Uterus (tissue), 2 donors: ENCODE measurements around the gene NCS1.

Experiments
- POLR2A ChIP-seq, 2 donors: fragments of 450-650 bp; IDR thresholded peaks; one replicate each; pipeline ENCODE4 v1.6.1; 2016; ENCODE audit warnings: antibody characterized with exemption in 2 of 2, mild to moderate bottlenecking in 1 of 2, moderate library complexity in 1 of 2
- TF ChIP-seq, protein P1 (sequence below), 4 experiments: fragments of 200-600 bp in 2 of 4; fragments of 450-650 bp in 2 of 4; sonication (generic) in 2 of 4; IDR thresholded peaks; one replicate each; pipeline ENCODE4 v1.5.1; 2016 to 2019; ENCODE audit warnings: antibody characterized with exemption in 4 of 4, mild to moderate bottlenecking in 2 of 4, moderate library complexity in 1 of 4

DNA sequence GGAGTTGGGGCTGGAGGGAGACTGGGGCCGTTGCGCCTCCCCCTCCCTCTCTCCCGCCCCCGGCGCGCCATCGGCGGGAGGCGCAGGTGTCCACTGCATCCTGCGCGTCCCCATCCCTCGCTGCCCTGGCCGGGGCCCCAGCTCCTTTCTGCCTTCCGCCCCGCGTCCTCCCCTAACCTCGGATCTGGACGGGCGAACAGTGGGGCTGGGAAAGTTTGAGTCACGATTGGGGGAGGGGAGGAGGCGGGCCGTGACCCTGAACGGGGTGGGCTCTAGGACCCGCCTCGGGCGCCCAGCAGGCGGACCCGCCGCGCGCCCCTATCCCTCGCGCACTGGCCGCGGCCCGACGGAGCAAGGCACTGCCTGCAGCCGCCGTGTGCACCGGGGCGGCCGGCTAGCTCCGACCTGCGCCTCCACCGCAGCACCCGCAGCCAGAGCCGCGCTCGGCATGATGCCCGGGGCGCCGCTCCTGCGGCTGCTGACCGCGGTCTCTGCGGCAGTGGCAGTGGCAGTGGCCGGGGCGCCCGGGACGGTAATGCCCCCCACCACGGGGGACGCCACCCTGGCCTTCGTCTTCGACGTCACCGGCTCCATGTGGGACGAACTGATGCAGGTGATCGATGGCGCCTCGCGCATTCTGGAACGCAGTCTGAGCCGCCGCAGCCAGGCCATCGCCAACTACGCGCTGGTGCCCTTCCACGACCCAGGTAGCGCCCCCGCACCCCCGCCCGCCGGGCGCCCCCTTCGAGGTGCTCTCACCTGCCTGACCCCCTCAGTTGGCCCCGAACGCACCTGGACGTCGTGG lies 93.4 kb downstream of the NCS1 start, which contains the start of gene HMCN2:
- TF ChIP-seq, protein P1, sequence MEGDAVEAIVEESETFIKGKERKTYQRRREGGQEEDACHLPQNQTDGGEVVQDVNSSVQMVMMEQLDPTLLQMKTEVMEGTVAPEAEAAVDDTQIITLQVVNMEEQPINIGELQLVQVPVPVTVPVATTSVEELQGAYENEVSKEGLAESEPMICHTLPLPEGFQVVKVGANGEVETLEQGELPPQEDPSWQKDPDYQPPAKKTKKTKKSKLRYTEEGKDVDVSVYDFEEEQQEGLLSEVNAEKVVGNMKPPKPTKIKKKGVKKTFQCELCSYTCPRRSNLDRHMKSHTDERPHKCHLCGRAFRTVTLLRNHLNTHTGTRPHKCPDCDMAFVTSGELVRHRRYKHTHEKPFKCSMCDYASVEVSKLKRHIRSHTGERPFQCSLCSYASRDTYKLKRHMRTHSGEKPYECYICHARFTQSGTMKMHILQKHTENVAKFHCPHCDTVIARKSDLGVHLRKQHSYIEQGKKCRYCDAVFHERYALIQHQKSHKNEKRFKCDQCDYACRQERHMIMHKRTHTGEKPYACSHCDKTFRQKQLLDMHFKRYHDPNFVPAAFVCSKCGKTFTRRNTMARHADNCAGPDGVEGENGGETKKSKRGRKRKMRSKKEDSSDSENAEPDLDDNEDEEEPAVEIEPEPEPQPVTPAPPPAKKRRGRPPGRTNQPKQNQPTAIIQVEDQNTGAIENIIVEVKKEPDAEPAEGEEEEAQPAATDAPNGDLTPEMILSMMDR (IDR thresholded peaks at IDR 0.05) = no peak
- TF ChIP-seq POLR2A (IDR thresholded peaks at IDR 0.05) = no peak
